GM12865 (cell line): ENCODE measurements around the gene CORO2A.
"Not testable (repeated sequence)": the region's sequence is repeated elsewhere in the genome, so short reads cannot be mapped to it uniquely, and the experiment has no call there.

Experiments
- DNase-seq: peaks from one replicate; pipeline ENCODE4 v3.0.0; 2010; ENCODE audit warnings: low read depth
- H3K4me3 ChIP-seq: 2 replicates; pipeline ENCODE4 v1.5.1; 2011; ENCODE audit warnings: mild to moderate bottlenecking, low read depth, low read length, control low read depth
- TF ChIP-seq, protein P1 (sequence below): IDR thresholded peaks from 2 replicates; pipeline ENCODE4 v1.5.1; 2011; ENCODE audit warnings: low read length, control low read depth, low read depth, inconsistent platforms; ENCODE audit not compliant: insufficient read depth; ENCODE audit errors: missing control alignments

The CORO2A gene

DNA sequence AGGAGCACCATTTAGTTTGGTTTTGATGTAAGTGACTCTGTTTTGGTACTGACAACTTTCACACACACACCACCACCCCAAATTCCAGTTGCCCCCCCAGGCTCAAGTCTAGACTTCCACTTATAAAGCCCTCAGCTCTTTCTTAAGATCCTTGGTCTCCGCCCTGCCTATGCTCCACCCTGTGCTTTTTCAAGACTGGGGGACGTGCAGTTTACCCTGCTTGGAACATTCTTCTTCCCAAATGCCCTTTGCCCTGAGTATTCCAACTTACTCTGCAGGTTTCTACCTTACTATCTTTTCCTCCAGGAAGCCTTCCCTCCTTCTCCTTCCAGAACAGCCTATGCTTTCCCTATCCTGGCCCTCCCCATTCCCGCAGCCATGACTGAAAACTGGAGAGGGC, 72.0 kb downstream of the CORO2A start:
- DNase-seq = no peak
- TF ChIP-seq, protein P1, sequence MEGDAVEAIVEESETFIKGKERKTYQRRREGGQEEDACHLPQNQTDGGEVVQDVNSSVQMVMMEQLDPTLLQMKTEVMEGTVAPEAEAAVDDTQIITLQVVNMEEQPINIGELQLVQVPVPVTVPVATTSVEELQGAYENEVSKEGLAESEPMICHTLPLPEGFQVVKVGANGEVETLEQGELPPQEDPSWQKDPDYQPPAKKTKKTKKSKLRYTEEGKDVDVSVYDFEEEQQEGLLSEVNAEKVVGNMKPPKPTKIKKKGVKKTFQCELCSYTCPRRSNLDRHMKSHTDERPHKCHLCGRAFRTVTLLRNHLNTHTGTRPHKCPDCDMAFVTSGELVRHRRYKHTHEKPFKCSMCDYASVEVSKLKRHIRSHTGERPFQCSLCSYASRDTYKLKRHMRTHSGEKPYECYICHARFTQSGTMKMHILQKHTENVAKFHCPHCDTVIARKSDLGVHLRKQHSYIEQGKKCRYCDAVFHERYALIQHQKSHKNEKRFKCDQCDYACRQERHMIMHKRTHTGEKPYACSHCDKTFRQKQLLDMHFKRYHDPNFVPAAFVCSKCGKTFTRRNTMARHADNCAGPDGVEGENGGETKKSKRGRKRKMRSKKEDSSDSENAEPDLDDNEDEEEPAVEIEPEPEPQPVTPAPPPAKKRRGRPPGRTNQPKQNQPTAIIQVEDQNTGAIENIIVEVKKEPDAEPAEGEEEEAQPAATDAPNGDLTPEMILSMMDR = no peak
- H3K4me3 ChIP-seq = no peak overlapping the region

DNA sequence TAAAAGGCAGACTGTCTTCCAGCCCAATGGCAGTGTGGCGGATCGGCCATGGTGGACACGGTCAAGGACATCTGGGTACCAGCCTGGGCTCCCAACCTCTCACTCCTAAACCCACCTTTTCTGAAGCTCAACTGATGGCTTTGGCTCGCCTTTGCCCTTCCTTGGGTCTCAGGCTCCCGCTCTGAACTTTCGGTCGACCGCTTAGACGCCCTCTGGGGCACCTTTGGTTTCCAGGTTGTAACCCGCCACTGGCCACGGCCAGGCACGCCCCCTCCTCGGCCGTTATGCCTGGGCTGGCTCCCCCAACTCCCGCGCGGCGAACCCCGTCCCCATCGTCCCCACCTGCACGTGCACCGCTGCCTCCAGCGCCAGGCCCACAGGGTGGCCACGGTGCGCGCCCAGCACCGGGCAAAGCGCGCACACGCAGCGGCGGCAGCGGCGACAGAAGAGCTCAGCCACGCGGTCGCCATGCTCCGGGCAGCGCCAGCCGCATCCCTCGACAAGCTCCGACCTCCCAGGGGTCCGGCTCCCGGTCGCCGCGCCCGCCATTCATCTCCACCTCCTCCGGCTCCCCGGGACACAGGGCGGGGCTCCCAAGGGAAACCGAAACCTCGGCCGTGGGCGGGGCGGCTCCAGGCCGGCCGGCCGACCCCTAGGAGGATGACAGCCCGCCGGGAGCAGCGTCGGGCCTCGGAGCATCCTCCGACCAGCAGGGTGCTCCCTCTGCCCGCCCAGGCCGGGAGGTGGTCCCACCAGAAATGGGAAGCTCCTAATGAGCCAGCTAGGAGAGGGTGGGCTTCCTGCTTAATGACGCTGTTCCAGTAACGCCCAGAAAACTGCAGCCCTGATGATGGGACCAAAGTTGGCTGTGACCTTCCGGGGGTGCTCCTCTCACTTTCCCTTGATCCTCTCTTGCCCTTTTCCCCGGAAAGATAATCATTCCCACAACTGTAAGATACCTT, 73.5 kb downstream of the CORO2A start, which contains the start of gene TRIM14:
TRIM14 (minus strand) TSS at position 583 of the 962 bp plus-strand sequence; CDS start at position 549, 34 bp downstream.
- DNase-seq = peak; percentile 80
- TF ChIP-seq, protein P1 = no peak
- H3K4me3 ChIP-seq = peak within 1 kb of the TSS; percentile 85

DNA sequence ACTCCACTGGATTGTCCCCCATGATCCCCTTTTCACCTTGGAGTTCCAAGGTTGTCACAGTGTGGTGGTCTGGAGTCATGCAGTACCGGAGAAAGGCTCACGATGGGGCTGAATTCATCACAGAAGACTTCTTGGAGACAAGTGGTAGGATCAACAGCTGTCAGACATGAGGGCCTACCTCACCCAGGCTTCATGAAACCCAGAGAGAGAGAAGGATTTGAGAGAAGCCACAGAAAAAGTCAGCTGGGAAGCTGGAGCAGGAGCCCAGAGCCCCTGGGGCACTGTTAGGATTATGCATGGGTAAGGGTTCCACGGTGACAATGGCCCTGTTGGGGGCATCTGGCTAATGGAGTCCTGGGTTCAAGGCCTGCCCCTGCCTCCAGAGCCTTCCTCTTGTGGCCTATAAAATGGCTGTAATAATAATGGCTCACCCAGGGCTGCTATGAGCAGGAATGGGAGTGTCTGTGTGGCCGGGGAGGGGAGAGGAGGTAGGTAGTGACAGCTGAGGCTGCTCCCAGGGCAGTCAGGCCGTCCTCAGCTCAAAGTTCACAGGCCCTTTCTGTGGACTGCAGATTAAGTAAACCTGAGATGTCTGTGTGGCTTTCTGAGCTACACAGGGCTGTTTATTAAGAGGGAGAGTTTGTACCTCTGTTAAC, 74.3 kb downstream of the CORO2A start:
- TF ChIP-seq, protein P1 = peak; percentile 47
- peak; percentile 77 for DNase-seq
- H3K4me3 ChIP-seq = peak overlapping the region; percentile 85

DNA sequence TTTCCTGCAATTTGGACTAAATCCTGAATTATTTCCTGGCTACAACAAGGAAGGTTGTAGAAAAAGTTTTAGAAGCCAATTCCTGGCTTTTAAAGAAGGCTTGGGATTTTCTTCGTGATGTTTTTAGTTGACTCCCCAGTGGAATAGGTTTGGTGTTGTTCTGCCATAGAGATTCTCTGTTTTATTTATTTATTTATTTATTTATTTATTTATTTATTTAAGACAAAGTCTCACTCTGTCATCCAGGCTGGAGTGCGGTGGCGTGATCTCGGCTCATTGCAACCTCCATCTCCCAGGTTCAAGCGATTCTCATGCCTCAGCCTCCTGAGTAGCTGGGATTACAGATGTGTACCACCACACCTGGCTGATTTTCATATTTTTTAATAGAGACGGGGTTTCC, 75.3 kb downstream of the CORO2A start:
- not testable (repeated sequence) for DNase-seq, H3K4me3 ChIP-seq

DNA sequence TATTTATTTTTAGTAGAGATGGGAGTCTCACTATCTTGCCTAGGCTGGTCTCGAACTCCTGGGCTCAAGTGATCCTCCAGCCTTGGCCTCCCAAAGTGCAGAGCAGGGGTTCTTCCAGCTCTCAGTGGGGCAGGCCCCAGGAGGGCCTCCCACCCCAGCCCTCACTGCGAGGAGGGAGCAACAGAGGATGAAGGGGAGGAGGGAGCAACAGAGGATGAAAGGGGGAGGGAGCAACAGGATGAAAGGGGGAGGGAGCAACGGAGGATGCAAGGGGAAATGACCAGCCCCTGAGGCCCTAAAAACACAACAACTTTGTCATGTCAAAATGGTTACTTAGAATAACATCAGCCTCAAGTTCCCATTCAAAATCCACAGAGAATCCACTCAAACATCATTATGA, 83.4 kb downstream of the CORO2A start:
- DNase-seq = peak; percentile 35
- TF ChIP-seq, protein P1 = no peak
- peak overlapping the region; percentile 9 for H3K4me3 ChIP-seq

DNA sequence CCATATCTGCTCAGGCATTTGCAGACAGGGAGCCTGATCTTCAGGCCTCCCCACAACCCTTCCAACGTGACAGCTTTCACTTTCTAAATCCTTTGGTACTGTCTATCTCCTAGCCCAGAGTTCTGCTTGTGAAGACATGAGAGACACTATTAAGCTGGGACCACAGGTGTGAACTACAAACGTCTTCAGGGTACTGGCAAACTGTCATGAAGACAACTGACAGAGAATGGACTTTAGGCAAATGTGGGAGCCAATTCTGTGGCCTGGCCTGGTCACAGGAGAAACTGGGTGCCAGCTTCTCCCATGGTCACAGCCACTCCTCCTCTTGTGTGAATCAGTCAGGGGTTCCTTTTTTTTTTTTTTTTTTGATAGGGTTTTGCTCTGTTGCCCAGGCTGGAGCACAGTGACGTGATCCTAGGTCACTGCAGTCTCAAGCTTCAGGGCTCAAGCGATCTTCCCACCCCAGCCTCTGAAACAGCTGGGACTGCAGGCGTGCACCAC, 83.9 kb downstream of the CORO2A start:
- TF ChIP-seq, protein P1 = no peak
- DNase-seq = peak; percentile 83
- H3K4me3 ChIP-seq = peak overlapping the region; percentile 26

DNA sequence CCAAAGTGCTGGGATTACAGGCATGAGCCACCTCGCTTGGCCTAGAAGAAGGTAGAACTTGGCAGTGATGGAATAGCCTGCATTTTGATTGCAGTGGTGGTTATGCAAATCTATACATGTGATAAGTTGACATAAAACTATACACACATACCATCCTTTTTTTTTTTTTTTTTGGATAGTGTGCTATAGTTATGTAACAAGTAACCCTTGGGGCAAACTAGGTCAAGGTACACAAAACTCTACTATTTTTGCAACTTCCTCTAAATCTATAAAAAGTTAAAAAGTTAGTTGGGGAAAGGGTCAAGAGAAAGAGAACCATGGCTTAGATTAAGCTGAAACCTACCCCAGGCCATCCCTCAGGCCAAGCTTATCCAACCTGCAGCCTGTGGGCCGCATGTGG, 84.5 kb downstream of the CORO2A start:
- no peak overlapping the region for H3K4me3 ChIP-seq
- TF ChIP-seq, protein P1 = no peak
- peak; percentile 26 for DNase-seq
